GM18909 (cell line): ENCODE data around the gene TMEM59L.

Source experiments
- ATAC-seq: cut with Tn5 transposase; IDR thresholded peaks from one replicate; pipeline ENCODE4 v1.9.1; 2021; ENCODE audit warnings: mild to moderate bottlenecking; ENCODE audit not compliant: unreplicated experiment, poor library complexity

The TMEM59L gene

GRCh38 chr19:18608102-18608804, 4.4 kb upstream of the TMEM59L start:
- ATAC-seq = no peak

DNA sequence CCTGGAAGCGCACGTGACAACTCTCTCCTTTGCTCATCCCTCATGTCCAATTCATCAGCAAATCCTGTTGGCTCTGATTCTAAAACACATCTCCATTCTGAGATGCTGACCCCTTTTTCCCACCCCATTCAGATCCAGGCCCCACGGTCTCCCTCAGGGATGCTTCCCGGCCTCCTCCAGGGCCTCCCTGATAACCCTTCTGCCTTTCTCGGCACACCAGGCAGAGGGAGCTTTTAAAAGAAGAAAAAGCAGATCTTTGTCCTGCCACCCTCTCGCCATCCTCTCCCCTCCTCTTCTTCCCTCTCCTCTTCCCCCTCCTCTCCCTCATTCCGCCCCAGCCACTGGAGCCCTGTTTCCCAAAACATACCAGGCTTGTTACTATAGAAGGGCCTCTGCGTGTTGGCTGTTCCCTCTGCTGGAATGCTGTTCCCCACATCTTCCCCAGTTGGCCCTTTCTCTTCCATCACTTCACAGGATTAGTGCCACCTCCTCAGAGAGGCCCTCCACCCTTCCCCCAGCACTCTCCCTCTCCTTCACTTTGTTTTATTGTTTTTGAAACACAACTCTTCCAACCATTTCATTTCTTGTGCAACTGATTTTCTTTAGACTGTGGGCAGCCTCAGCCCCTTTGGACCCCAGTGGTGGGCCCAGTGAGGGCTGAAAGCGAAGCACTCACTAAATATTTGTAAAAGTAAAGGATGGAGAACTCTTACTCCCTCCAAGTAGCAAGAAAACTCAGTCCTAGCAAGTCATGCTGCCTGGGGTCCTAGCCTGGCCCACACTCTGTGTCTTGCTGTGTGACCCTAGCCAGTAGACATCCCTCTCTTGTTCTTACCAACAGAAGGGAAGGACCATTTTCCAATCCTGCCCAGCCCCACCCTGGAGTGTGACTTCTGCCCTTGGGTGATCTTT, 3.6 kb upstream of the TMEM59L start:
- ATAC-seq = no peak

DNA sequence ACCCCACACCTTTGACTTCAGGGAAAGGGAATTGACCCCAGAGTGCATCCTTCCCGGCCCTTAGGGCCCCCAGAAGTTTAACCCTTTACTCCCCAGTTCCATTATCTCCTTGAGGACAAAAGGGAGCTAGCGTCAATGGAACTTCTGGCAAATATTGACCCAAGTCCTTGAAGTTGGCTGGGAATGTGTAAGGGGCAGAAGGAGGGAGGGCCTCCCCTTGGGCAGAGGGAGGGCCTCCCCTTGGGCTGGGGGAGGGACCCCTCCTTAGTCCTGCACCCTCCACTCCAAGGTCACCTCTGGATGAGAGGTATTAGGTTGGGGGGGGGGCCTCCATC, 3.0 kb upstream of the TMEM59L start:
- ATAC-seq = no peak

DNA sequence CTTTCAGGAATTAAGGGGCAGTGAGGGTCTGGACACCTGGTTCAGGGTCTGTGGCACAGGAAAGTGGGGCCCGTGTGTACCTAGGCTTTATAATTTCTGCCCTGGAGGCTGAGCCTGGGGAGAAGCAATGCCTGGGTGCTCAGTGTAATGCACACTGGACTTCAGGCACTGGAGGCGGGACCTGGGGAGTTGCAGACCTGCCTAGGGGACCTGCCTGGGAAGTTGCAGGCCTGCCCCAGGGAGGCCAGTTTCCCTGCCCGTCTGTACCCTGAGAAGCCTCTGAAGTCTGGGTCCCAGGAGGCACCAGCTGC, 2.5 kb upstream of the TMEM59L start:
- ATAC-seq = no peak

GRCh38 chr19:18610556-18611326, 1.9 kb upstream of the TMEM59L start:
- ATAC-seq = no peak

DNA sequence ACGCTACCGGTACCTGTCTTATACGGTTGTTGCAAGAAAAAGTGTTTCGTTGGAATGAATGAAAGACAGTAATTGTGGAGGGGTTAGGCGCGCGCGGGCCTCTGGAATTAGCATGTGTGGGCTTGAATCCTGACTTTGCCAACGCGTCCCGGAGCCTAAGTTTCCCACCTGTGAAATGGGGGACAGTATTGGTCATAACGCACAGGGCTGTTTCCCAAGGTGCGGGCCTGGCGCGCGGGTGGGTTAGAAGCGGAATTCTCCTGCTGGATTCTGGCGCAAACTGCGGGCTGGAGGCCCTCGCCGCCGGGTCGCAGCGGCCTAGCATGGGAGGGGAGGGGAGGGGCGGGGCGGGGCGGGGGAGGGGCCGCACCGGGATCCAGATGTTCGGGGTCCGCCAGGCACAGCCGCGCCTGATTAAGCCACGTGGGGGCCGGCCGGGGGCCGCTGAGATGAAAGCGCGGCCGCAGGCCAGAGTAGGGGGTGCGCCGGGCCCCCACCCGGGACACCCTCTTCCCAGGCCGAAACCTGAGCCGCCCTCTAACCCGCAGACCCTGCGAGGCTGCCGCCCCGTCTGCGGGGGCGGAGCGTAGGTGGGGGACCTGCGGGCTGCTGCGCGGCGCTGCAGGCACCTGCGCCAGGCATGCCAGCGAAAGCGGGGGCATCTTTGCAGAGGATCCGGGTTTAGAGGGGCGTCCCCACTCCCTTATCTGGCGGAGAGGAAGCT, 1.2 kb upstream of the TMEM59L start:
- no peak for ATAC-seq

DNA sequence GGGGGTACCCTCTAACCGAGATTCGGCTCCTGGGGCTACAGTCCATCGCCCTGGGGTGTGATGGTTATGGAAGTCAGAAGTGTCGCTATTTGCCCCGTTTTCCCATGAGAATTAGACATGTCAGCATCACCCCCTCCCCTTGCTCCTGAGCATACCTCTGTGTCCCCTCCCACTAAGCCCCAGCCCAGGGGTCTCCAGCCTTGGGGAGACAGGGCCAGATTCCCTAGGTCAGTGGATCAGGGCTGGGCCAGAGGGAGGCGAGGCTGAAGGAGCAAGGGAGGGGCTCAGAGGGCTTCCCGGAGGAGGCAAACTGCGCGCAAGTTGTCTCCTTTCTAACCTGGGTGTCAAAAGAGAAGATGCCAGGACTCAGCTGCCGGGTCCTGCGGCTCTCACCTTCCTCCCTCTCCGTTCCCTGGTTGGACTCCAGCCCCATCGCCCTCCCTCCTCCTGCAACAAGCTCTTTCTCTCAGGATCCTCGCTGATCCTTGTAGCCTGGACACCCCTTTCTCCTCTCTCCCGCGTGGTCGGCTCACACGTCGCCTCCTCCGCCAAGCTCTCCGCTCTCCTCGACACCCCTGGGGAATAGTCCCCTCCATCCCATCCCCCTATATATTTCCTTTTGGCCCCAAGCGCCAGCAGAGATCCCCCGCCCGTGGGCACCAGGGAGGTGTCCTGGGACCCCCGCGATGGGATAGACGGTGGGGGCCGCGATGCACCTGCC, 459 bp upstream of the TMEM59L start:
- no peak for ATAC-seq

GRCh38 chr19:18613589-18614234, 1.0 kb downstream of the TMEM59L start:
- no peak for ATAC-seq

- no peak for ATAC-seq
Observed at GRCh38 chr19:18616023-18616422, 3.4 kb downstream of the TMEM59L start.

- ATAC-seq = no peak
Observed at GRCh38 chr19:18617562-18617961, 4.9 kb downstream of the TMEM59L start.

DNA sequence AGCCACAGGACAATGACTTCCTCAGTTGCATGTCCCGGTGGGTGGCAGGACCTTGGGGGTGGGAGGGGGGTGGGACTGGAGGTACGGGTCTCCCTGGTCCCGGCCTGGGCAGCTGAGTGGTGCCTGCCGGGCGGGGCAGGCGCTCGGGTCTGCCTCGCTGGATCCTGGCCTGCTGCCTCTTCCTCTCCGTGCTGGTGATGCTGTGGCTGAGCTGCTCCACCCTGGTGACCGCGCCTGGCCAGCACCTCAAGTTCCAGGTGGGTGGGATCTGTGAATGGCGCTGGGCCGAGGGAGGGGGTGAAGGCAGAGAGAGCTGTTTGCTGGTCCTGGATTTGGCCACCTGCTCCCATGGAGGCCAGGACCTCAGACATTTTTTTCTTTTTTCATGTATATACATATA, 5.6 kb downstream of the TMEM59L start:
- no peak for ATAC-seq

- ATAC-seq = no peak
Observed at GRCh38 chr19:18620311-18620710, 7.6 kb downstream of the TMEM59L start.

DNA sequence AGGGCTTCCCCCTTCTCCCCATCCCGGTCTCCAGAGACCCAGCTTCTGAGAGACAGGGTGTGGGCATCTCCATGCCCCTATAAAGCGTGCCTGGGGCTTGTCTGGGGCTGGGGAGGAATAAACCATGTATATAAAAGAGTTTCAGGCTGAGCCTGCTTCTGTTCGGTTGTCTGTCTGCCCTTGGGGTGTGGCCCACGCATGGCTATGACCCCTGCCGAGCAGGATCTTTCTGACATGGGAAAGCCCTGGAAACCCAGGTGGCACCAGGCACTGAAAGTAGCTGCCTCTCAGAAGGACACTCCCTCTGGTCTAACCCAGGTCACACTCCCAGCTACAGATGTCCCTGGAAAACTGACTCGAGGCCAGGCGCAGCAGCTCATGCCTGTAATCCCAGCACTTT, 8.2 kb downstream of the TMEM59L start:
- ATAC-seq = no peak

DNA sequence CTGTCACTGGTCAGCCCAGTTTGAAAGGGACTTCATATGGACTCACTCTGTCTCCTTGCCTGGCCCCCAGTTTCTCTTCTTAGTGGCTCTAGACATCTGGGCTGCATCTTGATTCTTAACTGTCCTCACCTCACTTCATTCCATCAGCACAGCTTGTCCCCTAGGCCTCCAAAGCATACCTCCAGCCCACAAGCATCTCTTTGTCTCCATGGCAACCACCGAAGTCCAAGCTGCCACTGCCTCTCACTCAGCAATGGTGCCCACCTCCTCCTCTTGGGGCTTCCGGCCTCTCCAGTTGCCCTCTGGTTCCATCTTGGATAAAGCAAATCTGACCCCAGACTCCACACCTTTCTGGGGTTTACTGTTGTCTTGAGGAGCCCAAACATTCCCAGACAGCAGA, 14.2 kb downstream of the TMEM59L start:
- no peak for ATAC-seq

DNA sequence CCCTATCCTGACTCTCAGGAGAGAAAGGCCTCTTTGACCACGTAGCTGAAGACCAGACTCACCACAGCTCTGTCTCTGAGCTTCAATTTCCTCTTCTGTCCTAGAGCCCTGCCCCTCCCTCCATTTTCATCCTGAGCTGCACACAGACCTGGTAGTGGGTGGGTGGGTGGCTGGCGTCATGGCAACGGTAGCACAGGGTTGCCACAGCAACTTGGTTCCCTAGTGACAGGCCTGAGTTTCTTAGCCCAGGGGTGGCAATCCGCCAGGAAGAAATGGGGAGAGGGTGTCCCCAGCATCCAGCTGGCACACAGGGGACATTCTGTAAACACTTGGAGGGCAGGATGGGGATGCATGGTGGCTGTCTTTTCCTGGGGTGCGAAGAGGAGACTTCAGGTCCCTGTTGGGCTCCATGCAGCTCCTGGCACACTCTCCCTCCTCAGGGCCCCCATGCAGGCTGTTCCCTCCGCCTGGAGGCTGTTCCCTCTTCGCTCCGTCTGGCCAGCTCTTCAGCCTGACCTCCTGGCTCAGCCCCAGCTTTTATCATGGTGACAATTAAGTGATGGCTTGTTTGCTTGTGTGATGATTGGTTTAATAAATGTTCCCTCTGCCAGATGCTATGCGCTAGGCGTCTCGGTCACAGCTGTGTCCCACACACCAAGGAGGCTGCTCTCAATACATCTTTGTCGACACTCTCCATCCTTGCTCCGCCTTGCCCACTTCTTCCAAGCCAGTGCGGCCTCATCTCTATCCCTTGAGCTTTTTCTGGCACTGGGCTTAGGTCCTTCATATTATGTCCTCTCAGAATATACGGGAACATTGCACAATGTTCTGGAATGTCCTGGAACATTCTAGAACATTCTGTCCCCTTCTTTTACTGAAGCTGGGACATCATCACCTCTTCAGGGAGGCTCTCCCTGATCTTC, 16.8 kb downstream of the TMEM59L start:
- no peak for ATAC-seq

DNA sequence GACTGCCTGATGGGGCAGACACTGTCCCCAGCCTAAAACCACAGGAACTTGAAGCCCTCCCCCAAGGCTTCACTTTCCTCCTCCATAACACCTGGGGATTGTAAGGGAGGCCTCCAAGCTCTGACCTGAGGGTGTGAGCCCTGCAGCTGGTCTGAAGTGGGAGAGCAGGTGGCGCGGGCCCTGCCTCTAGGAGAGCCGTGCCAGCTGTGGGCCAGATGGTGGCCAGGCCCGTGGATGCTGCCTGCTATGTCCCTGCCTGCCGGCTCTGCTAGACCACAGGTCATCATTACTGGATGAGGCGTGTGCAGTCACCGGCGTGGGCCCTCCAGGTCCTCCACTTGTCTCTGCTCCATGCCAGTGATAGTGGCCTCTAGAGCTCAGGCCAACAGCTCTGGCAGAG, 20.7 kb downstream of the TMEM59L start:
- ATAC-seq = no peak

GRCh38 chr19:18634612-18635297, 22.1 kb downstream of the TMEM59L start:
- ATAC-seq = no peak

GRCh38 chr19:18635831-18636182, 23.1 kb downstream of the TMEM59L start:
- ATAC-seq = no peak
